Liver (tissue), 3 donors: Measurements from ENCODE around the gene KIR3DL1.

Experiments used
- GABPA ChIP-seq, 2 donors: IDR thresholded peaks in 1 of 2; conservative IDR thresholded peaks in 1 of 2; 2 replicates each; pipeline ENCODE4 v1.6.1; 2016; ENCODE audit warnings: antibody characterized with exemption in 2 of 2, mild to moderate bottlenecking in 1 of 2, moderate library complexity in 1 of 2
- JUND ChIP-seq, 2 donors: IDR thresholded peaks; 2 replicates each; pipeline ENCODE4 v1.6.1; 2016; ENCODE audit warnings: antibody characterized with exemption in 2 of 2
- RAD21 ChIP-seq, 2 donors: IDR thresholded peaks; 2 replicates each; pipeline ENCODE4 v1.6.1; 2016; ENCODE audit warnings: antibody characterized with exemption in 2 of 2, mild to moderate bottlenecking in 2 of 2
- SP1 ChIP-seq: IDR thresholded peaks from 2 replicates; pipeline ENCODE4 v1.6.1; 2018; ENCODE audit warnings: antibody characterized with exemption, mild to moderate bottlenecking
- YY1 ChIP-seq: IDR thresholded peaks from 2 replicates; pipeline ENCODE4 v1.6.1; 2016; ENCODE audit warnings: antibody characterized with exemption, mild to moderate bottlenecking
- TF ChIP-seq, protein P1 (sequence below): fragments of 150-350 bp; IDR thresholded peaks from 2 replicates; pipeline ENCODE4 v1.5.1; 2017; ENCODE audit warnings: improper control_type of control experiment, low read depth, low read length; ENCODE audit not compliant: missing input control
- donor health status: healthy.
- donor health status: healthy.

- TF ChIP-seq, protein P1, sequence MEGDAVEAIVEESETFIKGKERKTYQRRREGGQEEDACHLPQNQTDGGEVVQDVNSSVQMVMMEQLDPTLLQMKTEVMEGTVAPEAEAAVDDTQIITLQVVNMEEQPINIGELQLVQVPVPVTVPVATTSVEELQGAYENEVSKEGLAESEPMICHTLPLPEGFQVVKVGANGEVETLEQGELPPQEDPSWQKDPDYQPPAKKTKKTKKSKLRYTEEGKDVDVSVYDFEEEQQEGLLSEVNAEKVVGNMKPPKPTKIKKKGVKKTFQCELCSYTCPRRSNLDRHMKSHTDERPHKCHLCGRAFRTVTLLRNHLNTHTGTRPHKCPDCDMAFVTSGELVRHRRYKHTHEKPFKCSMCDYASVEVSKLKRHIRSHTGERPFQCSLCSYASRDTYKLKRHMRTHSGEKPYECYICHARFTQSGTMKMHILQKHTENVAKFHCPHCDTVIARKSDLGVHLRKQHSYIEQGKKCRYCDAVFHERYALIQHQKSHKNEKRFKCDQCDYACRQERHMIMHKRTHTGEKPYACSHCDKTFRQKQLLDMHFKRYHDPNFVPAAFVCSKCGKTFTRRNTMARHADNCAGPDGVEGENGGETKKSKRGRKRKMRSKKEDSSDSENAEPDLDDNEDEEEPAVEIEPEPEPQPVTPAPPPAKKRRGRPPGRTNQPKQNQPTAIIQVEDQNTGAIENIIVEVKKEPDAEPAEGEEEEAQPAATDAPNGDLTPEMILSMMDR: no peak
- TF ChIP-seq GABPA (IDR thresholded peaks at IDR 0.05 in 1 of 2, conservative IDR thresholded peaks at IDR 0.05 in 1 of 2) (no peak), RAD21 (IDR thresholded peaks at IDR 0.05) (no peak), YY1 (no peak), SP1 (no peak), JUND (IDR thresholded peaks at IDR 0.05) (no peak)
Observed at GRCh38 chr19:54871696-54872095, 55.4 kb downstream of the KIR3DL1 start.
